HG03565 (cell line): ENCODE data around the gene ADCK1.
A peak's percentile ranks its signal among the peaks of the same experiment; 100 is the strongest.
"Not testable (repeated sequence)": the region's sequence is repeated elsewhere in the genome, so short reads cannot be mapped to it uniquely, and the experiment has no call there.

ENCODE experiments used
- ATAC-seq: cut with Tn5 transposase; IDR thresholded peaks from one replicate; pipeline ENCODE4 v1.9.1; 2021; ENCODE audit warnings: mild to moderate bottlenecking, moderate library complexity; ENCODE audit not compliant: unreplicated experiment

ADCK1 gene

GRCh38 chr14:77926942-77927341 lies 127.0 kb downstream of the ADCK1 start:
- ATAC-seq: no peak

- no peak for ATAC-seq
Observed at GRCh38 chr14:77931441-77931840, 131.5 kb downstream of the ADCK1 start.

GRCh38 chr14:77936138-77936639 lies 136.3 kb downstream of the ADCK1 start:
- no peak for ATAC-seq

GRCh38 chr14:77947372-77947771 lies 147.5 kb downstream of the ADCK1 start:
- no peak for ATAC-seq

- ATAC-seq: no peak
Observed at GRCh38 chr14:77950371-77951063, 150.6 kb downstream of the ADCK1 start.

GRCh38 chr14:77955816-77956484 lies 156.0 kb downstream of the ADCK1 start:
- no peak for ATAC-seq

- not testable (repeated sequence) for ATAC-seq
Observed at GRCh38 chr14:77959686-77960085, 159.8 kb downstream of the ADCK1 start.

- no peak for ATAC-seq
Observed at GRCh38 chr14:77961847-77962580, 162.1 kb downstream of the ADCK1 start.

- ATAC-seq: no peak
Observed at GRCh38 chr14:77962731-77963520, 163.0 kb downstream of the ADCK1 start.

GRCh38 chr14:77964586-77964985 lies 164.7 kb downstream of the ADCK1 start:
- ATAC-seq: no peak

- ATAC-seq: no peak
Observed at GRCh38 chr14:77965050-77965449, 165.1 kb downstream of the ADCK1 start.

- peak; percentile 69 for ATAC-seq
Observed at GRCh38 chr14:77965919-77966435, 166.1 kb downstream of the ADCK1 start.

GRCh38 chr14:77967110-77967509 lies 167.2 kb downstream of the ADCK1 start:
- ATAC-seq: no peak

- ATAC-seq: no peak
Observed at GRCh38 chr14:77970646-77971045, 170.7 kb downstream of the ADCK1 start.

- no peak for ATAC-seq
Observed at GRCh38 chr14:77973246-77973645, 173.3 kb downstream of the ADCK1 start.

GRCh38 chr14:77976591-77976990 lies 176.7 kb downstream of the ADCK1 start:
- ATAC-seq: no peak

GRCh38 chr14:77979171-77979570 lies 179.3 kb downstream of the ADCK1 start:
- ATAC-seq: no peak

- ATAC-seq: no peak
Observed at GRCh38 chr14:77979666-77980351, 179.9 kb downstream of the ADCK1 start.

GRCh38 chr14:77980475-77981321 lies 180.8 kb downstream of the ADCK1 start:
- no peak for ATAC-seq
